Stimulated activated CD4-positive, alpha-beta T cell treated with anti-CD3 and anti-CD28 coated beads, Interleukin-1b, Interleukin-23, amount 100 ng/mL, for 24 hours (primary cell): Measurements from ENCODE around the gene SEMA5B.

Experiments used
- DNase-seq, 4 experiments: peaks; one replicate each; pipeline ENCODE4 v3.0.0-alpha.2; 2020; ENCODE audit warnings: low read depth in 4 of 4, low spot score in 1 of 4

SEMA5B gene

GRCh38 chr3:122998206-122998605 lies 29.4 kb downstream of the SEMA5B start:
- DNase-seq = no peak

- DNase-seq = no peak
Observed at GRCh38 chr3:122996038-122996580, 31.5 kb downstream of the SEMA5B start.

GRCh38 chr3:122994954-122995353 lies 32.6 kb downstream of the SEMA5B start:
- no peak for DNase-seq

- no peak for DNase-seq
Observed at GRCh38 chr3:122993124-122993978, 34.2 kb downstream of the SEMA5B start.

GRCh38 chr3:122992676-122993075 lies 34.9 kb downstream of the SEMA5B start:
- no peak for DNase-seq

- no peak for DNase-seq
Observed at GRCh38 chr3:122992133-122992532, 35.4 kb downstream of the SEMA5B start.

GRCh38 chr3:122991236-122991985 lies 36.2 kb downstream of the SEMA5B start:
- DNase-seq = no peak

GRCh38 chr3:122989856-122990575 lies 37.5 kb downstream of the SEMA5B start:
- no peak for DNase-seq

- DNase-seq = no peak
Observed at GRCh38 chr3:122988508-122988907, 39.1 kb downstream of the SEMA5B start.

- DNase-seq = no peak
Observed at GRCh38 chr3:122987736-122988319, 39.7 kb downstream of the SEMA5B start.

- DNase-seq = no peak
Observed at GRCh38 chr3:122987231-122987630, 40.3 kb downstream of the SEMA5B start.

GRCh38 chr3:122986693-122987179 lies 40.8 kb downstream of the SEMA5B start:
- DNase-seq = no peak

GRCh38 chr3:122985539-122985938 lies 42.0 kb downstream of the SEMA5B start:
- no peak for DNase-seq

GRCh38 chr3:122984650-122985049 lies 42.9 kb downstream of the SEMA5B start:
- no peak for DNase-seq

GRCh38 chr3:122984007-122984406 lies 43.6 kb downstream of the SEMA5B start:
- DNase-seq = no peak

- no peak for DNase-seq
Observed at GRCh38 chr3:122982216-122983185, 45.1 kb downstream of the SEMA5B start.

GRCh38 chr3:122979211-122979610 lies 48.4 kb downstream of the SEMA5B start:
- no peak for DNase-seq

- DNase-seq = no peak
Observed at GRCh38 chr3:122978569-122978968, 49.0 kb downstream of the SEMA5B start.

GRCh38 chr3:122977746-122978466 lies 49.7 kb downstream of the SEMA5B start:
- no peak for DNase-seq
